Breast epithelium (tissue), 4 donors: ENCODE results near the gene TMEM234. TPM values are rescaled to one million over a fixed set of nuclear protein-coding genes. Genes with fewer than 3 reads are reported as not detected.

Experiments used
- DNase-seq, 2 donors: peaks; one replicate each; pipeline ENCODE4 v3.0.0-alpha.2; 2019; ENCODE audit warnings: low spot score in 2 of 2
- H3K27ac ChIP-seq, 2 donors: fragments of 200-600 bp; sonication (generic) in 1 of 2; one replicate each; pipeline ENCODE4 v1.5.1; 2016 to 2019; ENCODE audit warnings: mild to moderate bottlenecking in 1 of 2
- H3K27me3 ChIP-seq, 2 donors: fragments of 200-600 bp; sonication (generic) in 1 of 2; one replicate each; pipeline versions ENCODE4 v1.5.1 to v1.6.0; 2017 to 2019; ENCODE audit warnings: control low read depth in 1 of 2, mild to moderate bottlenecking in 1 of 2
- H3K36me3 ChIP-seq: fragments of 200-600 bp; one replicate; pipeline ENCODE4 v1.5.1; 2019
- H3K4me1 ChIP-seq, 2 donors: fragments of 200-600 bp; sonication (generic); one replicate each; pipeline ENCODE4 v1.5.1; 2016 to 2019; ENCODE audit warnings: control low read depth in 1 of 2
- H3K4me3 ChIP-seq, 3 donors: fragments of 200-600 bp; sonication (generic); 1 replicate in 2 of 3; 2 replicates in 1 of 3; pipeline ENCODE4 v1.5.1; 2016 to 2019; ENCODE audit warnings: mild to moderate bottlenecking in 3 of 3, moderate library complexity in 2 of 3
- H3K9me3 ChIP-seq, 2 donors: fragments of 200-600 bp; sonication (generic) in 1 of 2; one replicate each; pipeline ENCODE4 v1.5.1; 2016 to 2019; ENCODE audit warnings: control low read depth in 1 of 2
- POLR2A ChIP-seq: fragments of 450-650 bp; IDR thresholded peaks from one replicate; pipeline ENCODE4 v1.6.1; 2016; ENCODE audit warnings: antibody characterized with exemption, mild to moderate bottlenecking, moderate library complexity
- POLR2AphosphoS5 ChIP-seq, 3 donors: sonication (generic); formaldehyde crosslinking; IDR thresholded peaks; one replicate each; pipeline ENCODE4 v1.6.1; 2017; ENCODE audit warnings: antibody characterized with exemption in 3 of 3
- intact Hi-C: fragments of 100-400 bp; cut with DNase I; formaldehyde crosslinking; loops from one replicate; pipeline ENCODE4 v1.15.1; 2023; ENCODE audit warnings: low total_unique reads
- total RNA-seq, 3 donors: library from RNA; depleted of rRNA; stranded (reverse); fragments of >200 nt; gene quantifications; one replicate each; pipeline ENCODE4 v1.1.0, GENCODE V29; 2016
- TF ChIP-seq, protein P1 (sequence below), 3 donors: fragments of 450-650 bp; IDR thresholded peaks; one replicate each; pipeline ENCODE4 v1.5.1; 2016 to 2017; ENCODE audit warnings: antibody characterized with exemption in 3 of 3, mild to moderate bottlenecking in 3 of 3, moderate library complexity in 3 of 3

The TMEM234 gene
- total RNA-seq, 3 donors from 2014 or later: 5.8 to 20.6 (median 13.4) TPM

GRCh38 chr1:32215629-32216480 is 6.3 kb downstream of the TMEM234 start:
- H3K27me3 ChIP-seq: no peaks in the 10 kb centered on the region
- H3K9me3 ChIP-seq: no peaks in the 10 kb centered on the region
- TF ChIP-seq, protein P1, sequence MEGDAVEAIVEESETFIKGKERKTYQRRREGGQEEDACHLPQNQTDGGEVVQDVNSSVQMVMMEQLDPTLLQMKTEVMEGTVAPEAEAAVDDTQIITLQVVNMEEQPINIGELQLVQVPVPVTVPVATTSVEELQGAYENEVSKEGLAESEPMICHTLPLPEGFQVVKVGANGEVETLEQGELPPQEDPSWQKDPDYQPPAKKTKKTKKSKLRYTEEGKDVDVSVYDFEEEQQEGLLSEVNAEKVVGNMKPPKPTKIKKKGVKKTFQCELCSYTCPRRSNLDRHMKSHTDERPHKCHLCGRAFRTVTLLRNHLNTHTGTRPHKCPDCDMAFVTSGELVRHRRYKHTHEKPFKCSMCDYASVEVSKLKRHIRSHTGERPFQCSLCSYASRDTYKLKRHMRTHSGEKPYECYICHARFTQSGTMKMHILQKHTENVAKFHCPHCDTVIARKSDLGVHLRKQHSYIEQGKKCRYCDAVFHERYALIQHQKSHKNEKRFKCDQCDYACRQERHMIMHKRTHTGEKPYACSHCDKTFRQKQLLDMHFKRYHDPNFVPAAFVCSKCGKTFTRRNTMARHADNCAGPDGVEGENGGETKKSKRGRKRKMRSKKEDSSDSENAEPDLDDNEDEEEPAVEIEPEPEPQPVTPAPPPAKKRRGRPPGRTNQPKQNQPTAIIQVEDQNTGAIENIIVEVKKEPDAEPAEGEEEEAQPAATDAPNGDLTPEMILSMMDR (IDR thresholded peaks at IDR 0.05): peak; percentile 40 to 67 (median 64)
- TF ChIP-seq POLR2AphosphoS5 (IDR thresholded peaks at IDR 0.05) (no peak), POLR2A (no peak)
- intact Hi-C loops: no loop called here
- no peak overlapping the region for H3K4me3 ChIP-seq
- H3K4me1 ChIP-seq: no peaks in the 10 kb centered on the region
- peak in 1 of 2 donors; percentile 63 for DNase-seq
- peak overlapping the region in 1 of 2 donors; percentile 12 for H3K27ac ChIP-seq
- no peaks in the 10 kb centered on the region for H3K36me3 ChIP-seq

DNA sequence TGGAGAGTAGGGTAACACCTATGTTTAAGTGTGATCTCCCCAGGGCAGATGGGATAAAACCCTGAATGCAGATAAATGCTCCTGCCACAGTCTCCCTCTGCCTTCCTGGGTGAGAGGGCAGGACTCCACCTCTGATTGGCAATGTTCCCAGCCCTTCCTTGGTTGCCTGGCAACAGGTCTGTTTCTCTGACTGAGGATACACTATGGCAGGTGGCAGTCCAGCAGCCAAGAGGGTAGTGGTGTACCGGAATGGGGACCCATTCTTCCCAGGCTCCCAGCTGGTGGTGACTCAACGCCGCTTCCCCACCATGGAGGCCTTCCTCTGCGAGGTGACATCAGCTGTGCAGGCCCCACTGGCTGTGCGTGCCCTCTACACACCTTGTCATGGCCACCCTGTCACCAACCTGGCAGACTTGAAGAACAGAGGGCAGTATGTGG is 13.2 kb downstream of the TMEM234 start, which contains the start of gene DCDC2B:
Gene DCDC2B (plus strand): TSS at position 199 of the 438 bp plus-strand sequence. CDS start 5 bp downstream, at position 204.
- H3K27ac ChIP-seq: peak within 1 kb of the TSS in 1 of 2 donors; percentile 42
- TF ChIP-seq POLR2A (no peak), POLR2AphosphoS5 (IDR thresholded peaks at IDR 0.05) (no peak)
- TF ChIP-seq, protein P1 (IDR thresholded peaks at IDR 0.05): no peak
- intact Hi-C loops: no loop called here

GRCh38 chr1:32208469-32208868 is 13.7 kb downstream of the TMEM234 start:
- Histone ChIP-seq H3K4me3 (no peak overlapping the region), H3K27ac (peak overlapping the region in 1 of 2 donors; percentile 42), H3K4me1 (peaks cover 0 to 8% of the 10 kb centered on the region in 2 donors), H3K36me3 (no peaks in the 10 kb centered on the region), H3K9me3 (no peaks in the 10 kb centered on the region), H3K27me3 (no peaks in the 10 kb centered on the region)
- intact Hi-C loops: no loop called here
- TF ChIP-seq, protein P1 (IDR thresholded peaks at IDR 0.05): no peak
- TF ChIP-seq POLR2AphosphoS5 (IDR thresholded peaks at IDR 0.05) (no peak), POLR2A (no peak)
- DNase-seq: no peak

More for the DNA sequence above, 13.2 kb downstream of the TMEM234 start, which contains the start of gene DCDC2B:
- Histone ChIP-seq H3K4me3 (no peak within 1 kb of the TSS), H3K27me3 (no peaks in the 10 kb centered on the region), H3K9me3 (no peaks in the 10 kb centered on the region), H3K36me3 (no peaks in the 10 kb centered on the region), H3K4me1 (peaks cover 0 to 8% of the 10 kb centered on the region in 2 donors)
- DNase-seq: peak; percentile 67 to 83

GRCh38 chr1:32205401-32206370 is 16.5 kb downstream of the TMEM234 start, which contains the start of gene IQCC:
TSS of gene IQCC (plus strand) at chr1:32205671. CDS start at chr1:32205682, 11 bp downstream.
- Histone ChIP-seq H3K36me3 (no peaks in the 10 kb centered on the region), H3K27me3 (no peaks in the 10 kb centered on the region), H3K9me3 (no peaks in the 10 kb centered on the region), H3K4me1 (peaks cover 8 to 10% of the 10 kb centered on the region in 2 donors), H3K4me3 (peak within 1 kb of the TSS; percentile 59 to 78 (median 72)), H3K27ac (peak within 1 kb of the TSS; percentile 86 to 87)
- intact Hi-C loops: no loop called here
- TF ChIP-seq POLR2A: peak; percentile 31
- TF ChIP-seq POLR2AphosphoS5 (IDR thresholded peaks at IDR 0.05): peak in 2 of 3 donors; percentile 41 to 85
- TF ChIP-seq, protein P1 (IDR thresholded peaks at IDR 0.05): peak in 1 of 3 donors; percentile 5
- DNase-seq: peak; percentile 84 to 85
